Ovary (tissue), 3 donors: ENCODE results near the gene MAP3K7.

ENCODE experiments used
- EP300 ChIP-seq: sonication (generic); formaldehyde crosslinking; IDR thresholded peaks from one replicate; pipeline ENCODE4 v1.6.1; 2017; ENCODE audit warnings: antibody characterized with exemption
- POLR2A ChIP-seq: fragments of 450-650 bp; IDR thresholded peaks from one replicate; pipeline ENCODE4 v1.6.1; 2017; ENCODE audit warnings: antibody characterized with exemption, mild to moderate bottlenecking, moderate library complexity
- TF ChIP-seq, protein P1 (sequence below), 3 donors: fragments of 450-650 bp in 2 of 3; fragments of 200-600 bp in 1 of 3; IDR thresholded peaks; one replicate each; pipeline versions ENCODE4 v1.5.1 to v1.8.0; 2016 to 2022; ENCODE audit warnings: antibody characterized with exemption in 3 of 3, mild to moderate bottlenecking in 1 of 3
- donor health status: DM: no; HTN: no; CAD: no.

DNA sequence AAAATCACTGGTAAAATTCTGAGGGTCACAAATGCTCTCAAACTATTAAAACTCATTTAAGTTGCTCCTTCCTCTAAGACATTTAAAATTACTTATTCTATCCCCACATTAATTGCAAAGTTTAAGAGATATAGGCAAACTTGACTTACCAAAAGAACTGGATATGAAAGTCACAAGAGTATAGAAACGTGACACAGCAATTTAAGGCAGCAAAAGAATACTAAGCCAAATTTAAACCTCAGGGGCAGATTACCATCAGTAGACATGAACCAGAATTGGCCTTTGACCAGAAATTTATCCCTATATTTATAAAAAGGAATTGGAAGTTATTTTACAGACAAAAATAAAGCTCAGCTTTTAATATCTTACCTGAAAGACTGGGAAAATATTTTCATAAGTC lies 56.0 kb downstream of the MAP3K7 start:
- TF ChIP-seq, protein P1, sequence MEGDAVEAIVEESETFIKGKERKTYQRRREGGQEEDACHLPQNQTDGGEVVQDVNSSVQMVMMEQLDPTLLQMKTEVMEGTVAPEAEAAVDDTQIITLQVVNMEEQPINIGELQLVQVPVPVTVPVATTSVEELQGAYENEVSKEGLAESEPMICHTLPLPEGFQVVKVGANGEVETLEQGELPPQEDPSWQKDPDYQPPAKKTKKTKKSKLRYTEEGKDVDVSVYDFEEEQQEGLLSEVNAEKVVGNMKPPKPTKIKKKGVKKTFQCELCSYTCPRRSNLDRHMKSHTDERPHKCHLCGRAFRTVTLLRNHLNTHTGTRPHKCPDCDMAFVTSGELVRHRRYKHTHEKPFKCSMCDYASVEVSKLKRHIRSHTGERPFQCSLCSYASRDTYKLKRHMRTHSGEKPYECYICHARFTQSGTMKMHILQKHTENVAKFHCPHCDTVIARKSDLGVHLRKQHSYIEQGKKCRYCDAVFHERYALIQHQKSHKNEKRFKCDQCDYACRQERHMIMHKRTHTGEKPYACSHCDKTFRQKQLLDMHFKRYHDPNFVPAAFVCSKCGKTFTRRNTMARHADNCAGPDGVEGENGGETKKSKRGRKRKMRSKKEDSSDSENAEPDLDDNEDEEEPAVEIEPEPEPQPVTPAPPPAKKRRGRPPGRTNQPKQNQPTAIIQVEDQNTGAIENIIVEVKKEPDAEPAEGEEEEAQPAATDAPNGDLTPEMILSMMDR (IDR thresholded peaks at IDR 0.05): no peak
- TF ChIP-seq POLR2A (no peak), EP300 (no peak)
